GM19467 (cell line): ENCODE results near the gene TIMP1.
"Not testable (repeated sequence)": the region's sequence is repeated elsewhere in the genome, so short reads cannot be mapped to it uniquely, and the experiment has no call there.

Experiments used
- ATAC-seq: cut with Tn5 transposase; IDR thresholded peaks from one replicate; pipeline ENCODE4 v1.9.1; 2021; ENCODE audit warnings: mild to moderate bottlenecking, moderate library complexity; ENCODE audit not compliant: unreplicated experiment

TIMP1 gene

DNA sequence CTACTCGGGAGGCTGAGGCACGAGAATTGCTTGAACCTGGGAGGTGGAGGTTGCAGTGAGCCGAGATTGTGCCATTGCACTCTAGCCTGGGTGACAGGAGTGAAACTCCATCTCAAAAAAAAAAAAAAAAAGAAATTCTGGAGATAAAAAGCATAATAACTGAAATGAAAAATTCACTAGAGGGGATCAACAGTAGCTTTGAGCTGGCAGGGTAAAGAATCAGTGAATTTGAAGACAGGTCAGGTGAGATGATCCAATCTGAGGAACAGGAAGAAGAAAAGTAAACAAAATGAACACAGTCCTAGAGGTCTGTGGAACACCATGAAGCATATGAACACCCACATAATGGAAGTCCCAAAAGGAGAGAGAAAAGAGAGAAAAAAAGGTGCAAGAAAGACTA lies 15.0 kb downstream of the TIMP1 start:
- no peak for ATAC-seq

- ATAC-seq: not testable (repeated sequence)
Observed at GRCh38 chrX:47603125-47603524, 20.9 kb downstream of the TIMP1 start.

- ATAC-seq: no peak
Observed at GRCh38 chrX:47605024-47605423, 22.8 kb downstream of the TIMP1 start.

GRCh38 chrX:47607091-47607490 lies 24.9 kb downstream of the TIMP1 start:
- ATAC-seq: no peak

DNA sequence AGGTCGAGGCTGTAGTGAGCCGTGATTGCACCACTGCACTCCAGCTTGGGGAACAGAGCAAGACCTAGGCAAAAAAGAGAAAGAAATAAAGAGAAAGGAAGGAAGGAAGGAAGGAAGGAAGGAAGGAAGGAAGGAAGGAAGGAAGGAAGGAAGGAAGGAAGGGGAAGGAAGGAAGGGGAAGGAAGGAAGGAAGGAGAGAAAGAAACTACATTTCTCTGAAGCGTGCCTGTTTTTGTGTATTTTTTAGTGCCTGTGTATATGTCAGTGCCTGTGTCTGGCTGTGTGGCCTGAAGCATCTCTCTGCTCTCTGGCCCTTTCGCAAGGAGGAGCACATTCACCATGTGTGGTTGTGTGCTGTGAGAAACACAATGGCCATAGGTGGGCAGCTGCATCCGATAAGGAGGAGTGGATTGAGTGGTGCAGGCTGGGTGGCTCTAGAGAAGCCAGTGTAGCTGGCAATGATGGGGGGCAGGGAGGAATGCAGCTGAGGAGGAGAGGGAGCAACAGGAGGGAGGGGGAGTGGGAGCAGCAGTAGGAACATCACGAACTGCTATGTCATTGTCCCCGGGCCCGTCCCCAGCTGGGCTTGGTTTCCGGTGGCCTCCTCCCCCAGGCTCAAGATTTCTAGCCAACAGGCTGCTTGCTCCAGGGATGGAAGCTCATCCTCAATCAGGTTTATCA lies 26.0 kb downstream of the TIMP1 start:
- no peak for ATAC-seq

- ATAC-seq: no peak
Observed at GRCh38 chrX:47610511-47610910, 28.3 kb downstream of the TIMP1 start.

- ATAC-seq: no peak
Observed at GRCh38 chrX:47611489-47611888, 29.3 kb downstream of the TIMP1 start.

DNA sequence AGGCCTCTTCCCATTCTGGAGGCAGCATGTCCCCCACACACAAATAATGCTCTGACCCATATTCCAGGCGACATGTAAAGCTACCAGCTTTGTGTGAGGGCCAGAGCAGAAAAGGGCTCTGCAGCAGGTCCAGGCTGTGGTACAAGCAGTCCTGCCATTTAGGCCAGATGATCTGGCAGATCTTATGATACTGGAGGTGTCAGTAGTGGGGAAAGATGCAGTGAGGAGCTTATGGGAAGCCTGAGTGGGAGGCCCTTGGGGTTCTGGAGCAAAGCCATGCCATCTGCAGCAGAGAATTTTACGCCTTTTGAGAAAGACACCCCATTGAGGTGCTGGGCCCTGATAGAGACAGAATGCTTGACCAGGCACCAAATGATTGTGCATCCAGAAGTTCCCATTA lies 29.7 kb downstream of the TIMP1 start:
- no peak for ATAC-seq

DNA sequence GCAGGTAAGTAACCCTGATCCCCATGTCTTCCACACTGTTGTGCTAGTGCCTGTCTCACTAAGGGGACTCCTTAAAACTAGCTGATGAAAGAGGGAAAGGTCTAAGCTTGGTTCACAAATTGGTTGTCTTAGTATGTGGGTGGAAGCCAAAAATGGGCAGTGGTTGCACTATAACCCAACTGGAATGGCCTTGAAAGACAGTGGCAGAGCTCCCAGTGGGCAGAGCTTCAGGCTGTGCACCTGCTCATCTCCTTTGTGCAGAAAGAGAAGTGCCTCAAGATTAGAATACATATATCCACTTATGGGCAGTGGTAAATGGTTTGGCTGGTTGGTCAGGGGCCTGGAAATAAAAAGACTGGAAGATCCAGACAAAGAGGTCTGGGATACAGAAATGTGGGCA lies 30.2 kb downstream of the TIMP1 start:
- no peak for ATAC-seq

- no peak for ATAC-seq
Observed at GRCh38 chrX:47613082-47613481, 30.8 kb downstream of the TIMP1 start.

DNA sequence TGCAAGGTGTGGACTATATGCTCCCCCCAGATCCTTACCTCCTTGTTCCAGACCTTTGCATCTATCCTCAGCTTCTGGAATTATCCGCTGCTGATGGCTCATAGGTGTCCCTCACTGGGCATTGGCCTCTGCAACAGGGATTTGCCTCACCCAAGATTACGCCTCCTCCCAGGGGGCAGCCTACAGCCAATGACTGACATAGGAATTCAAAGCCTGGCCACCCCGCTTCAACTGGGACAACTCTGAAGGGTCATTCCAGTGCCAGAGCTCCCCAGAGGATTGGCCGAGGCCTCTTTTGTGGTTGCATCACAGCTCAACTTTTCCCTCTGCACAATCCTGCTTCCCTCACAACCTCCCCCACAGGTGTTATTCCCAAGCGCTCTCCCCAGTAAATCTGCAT lies 32.4 kb downstream of the TIMP1 start:
- no peak for ATAC-seq

DNA sequence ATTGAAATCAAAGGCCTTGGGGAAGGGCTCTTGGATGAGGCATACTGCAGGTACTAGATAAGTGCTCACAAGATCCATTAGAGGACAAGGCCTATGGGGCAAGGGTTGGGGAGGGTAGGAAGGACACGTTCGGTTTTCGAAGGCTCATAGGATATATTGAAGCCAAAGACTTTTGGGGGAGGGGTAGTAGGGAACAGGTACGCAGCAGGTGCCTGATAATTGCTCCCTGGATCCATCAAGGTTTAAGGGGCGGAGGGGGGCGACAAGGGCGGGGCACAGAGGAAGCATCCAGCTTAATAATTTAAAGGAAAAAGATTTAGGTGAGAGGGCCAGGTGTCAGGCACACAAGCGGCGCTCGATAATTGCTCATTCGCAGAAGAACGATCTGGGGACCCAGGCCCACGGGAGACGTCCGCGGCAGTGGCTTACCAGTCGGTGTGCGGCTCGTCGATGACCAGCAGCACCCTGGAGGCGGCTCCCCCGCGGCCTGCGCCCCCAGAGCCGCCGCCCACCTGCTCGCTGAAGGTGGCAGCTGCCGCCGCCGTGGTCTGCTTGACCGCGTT lies 36.8 kb downstream of the TIMP1 start:
- no peak for ATAC-seq

DNA sequence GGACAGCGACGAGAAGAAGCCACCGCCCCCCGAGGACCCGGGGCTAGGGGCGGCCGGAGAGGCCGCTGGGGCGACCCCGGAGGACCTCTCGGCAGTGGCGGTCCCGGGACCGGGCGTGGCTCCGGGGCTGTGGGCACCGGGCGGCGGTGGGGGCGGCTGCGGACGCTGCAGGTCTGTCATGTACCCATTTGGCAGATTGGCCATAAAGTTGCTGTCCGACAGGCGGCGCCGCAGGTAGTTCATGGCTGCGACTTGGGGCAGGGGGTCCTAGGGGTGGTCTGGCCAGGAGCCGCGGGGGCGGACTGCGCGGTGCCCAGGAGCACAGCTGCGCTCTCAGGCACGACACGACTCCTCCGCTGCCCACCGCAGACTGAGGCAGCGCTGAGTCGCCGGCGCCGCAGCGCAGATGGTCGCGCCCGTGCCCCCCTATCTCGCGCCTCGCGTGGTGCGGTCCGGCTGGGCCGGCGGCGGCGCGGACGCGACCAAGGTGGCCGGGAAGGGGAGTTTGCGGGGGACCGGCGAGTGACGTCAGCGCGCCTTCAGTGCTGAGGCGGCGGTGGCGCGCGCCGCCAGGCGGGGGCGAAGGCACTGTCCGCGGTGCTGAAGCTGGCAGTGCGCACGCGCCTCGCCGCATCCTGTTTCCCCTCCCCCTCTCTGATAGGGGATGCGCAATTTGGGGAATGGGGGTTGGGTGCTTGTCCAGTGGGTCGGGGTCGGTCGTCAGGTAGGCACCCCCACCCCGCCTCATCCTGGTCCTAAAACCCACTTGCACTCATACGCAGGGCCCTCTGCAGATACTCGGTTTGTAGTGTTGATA lies 37.5 kb downstream of the TIMP1 start, which contains the start of gene SYN1:
SYN1 (minus strand) TSS at position 372 of the 817 bp plus-strand sequence; CDS start at position 243, 129 bp downstream.
- ATAC-seq: peak; percentile 56

DNA sequence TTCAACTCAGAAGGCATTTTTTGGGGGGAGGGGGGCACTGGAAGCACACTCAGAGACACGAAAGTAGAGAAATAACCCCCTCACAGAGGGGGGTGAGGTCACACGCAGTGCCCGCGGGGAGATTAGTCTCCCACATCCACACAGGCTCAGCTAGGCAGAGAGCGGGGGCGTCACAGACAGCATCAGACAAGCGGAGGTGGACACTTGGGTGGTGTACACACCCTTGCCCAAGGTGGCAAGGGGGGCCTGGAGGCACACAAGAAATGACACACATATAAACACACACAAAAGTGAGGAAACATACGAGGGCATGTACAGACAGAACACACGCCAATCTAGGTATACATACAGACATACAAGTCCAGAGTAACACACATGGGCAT lies 38.1 kb downstream of the TIMP1 start:
- no peak for ATAC-seq

DNA sequence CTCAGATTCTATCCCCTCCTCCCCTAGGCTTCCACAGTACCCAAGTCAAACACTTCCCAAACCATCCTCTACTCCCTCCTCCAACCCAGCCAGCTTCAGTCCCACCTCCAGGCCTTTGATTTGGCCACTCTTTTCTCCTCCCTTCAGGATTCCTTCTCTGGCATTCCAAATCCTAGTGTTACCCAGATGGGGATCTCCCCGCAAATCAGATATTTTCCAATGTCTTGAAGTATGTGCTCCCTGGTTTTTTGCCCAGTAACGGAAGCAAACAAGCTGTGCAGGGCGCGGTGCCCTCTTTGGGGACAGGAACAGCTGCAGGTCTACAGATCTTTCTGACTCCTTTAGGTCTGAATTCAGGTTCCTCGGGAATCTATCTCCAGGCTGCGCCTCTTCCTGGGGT lies 39.6 kb downstream of the TIMP1 start:
- ATAC-seq: no peak

- ATAC-seq: no peak
Observed at GRCh38 chrX:47623540-47624027, 41.3 kb downstream of the TIMP1 start.

DNA sequence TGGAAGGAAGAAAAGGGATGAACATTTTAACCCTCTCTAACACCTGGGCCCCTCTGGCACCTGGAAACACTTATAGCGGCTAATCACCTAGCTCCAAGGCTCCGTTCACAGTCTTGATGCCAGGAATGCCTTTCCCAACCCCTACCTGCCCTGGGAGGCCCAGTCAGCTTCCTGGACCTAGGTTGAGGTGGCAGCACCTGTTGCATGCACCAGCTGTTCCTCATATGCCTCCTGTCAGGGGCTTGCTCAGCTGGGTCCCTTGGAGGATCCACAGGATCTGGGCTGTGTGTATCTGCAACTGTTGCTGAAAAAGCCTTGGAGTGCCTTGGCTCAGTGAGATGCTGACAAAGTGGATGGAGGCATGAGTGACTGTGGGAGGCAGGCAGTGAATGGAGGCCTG lies 43.1 kb downstream of the TIMP1 start:
- no peak for ATAC-seq

- ATAC-seq: no peak
Observed at GRCh38 chrX:47628982-47629381, 46.7 kb downstream of the TIMP1 start.

DNA sequence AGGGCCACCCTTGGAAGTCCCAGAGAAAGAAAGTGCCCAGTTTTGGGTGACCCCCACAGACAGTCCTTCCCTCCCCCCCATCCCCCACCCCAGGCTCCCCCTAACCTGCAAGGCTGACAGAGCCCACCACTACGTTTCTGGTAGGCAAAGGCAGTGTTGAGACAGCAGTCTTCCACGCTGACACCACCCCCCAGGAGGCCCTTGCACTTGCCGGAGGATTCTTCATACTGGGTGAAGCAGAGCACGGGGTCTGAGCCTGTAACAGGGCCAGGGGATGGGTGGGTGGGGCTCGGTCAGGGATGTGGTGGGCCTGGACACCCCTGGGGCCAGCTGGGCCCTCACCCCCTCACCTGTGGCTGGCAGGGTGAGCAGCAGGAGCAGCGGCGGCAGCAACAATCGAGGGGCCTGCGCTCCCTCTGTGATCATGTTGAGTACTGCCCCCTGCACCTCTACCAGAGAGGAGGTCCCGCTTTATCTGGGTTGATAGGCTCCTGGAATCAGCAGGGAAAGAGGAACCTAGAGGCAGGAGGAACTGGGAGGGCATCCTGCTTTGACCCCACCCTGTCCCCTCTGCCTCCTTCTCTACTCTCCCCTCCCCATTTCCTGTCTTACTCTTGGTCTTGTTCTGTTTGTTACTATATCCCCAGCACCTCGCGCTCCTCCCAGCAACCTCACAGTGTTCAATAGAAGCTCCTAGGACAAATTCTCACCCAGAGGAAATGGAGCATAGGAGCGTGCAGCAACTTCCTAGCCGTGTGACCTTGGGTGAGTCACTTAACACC lies 47.4 kb downstream of the TIMP1 start, which contains the start of gene CFP:
CFP (minus strand) TSS at position 512 of the 782 bp plus-strand sequence; CDS start at position 426, 86 bp downstream.
- no peak for ATAC-seq

- no peak for ATAC-seq
Observed at GRCh38 chrX:47631676-47632075, 49.4 kb downstream of the TIMP1 start.

- no peak for ATAC-seq
Observed at GRCh38 chrX:47632666-47633065, 50.4 kb downstream of the TIMP1 start.
